Aorta (tissue), 5 donors: ENCODE data around the gene URB1. TPM values are rescaled to one million over a fixed set of nuclear protein-coding genes. Genes with fewer than 3 reads are reported as not detected.
A peak's percentile ranks its signal among the peaks of the same experiment; 100 is the strongest.
"Not testable (repeated sequence)": the region's sequence is repeated elsewhere in the genome, so short reads cannot be mapped to it uniquely, and the experiment has no call there.

Source experiments
- ATAC-seq: fragments of 200-7000 bp; cut with Tn5 transposase; one replicate; pipeline ENCODE4 v1.9.1; 2022; ENCODE audit warnings: moderate library complexity; ENCODE audit not compliant: low FRiP score
- DNase-seq, 2 donors: peaks; one replicate each; pipeline ENCODE4 v3.0.0-alpha.2; 2020
- H3K27ac ChIP-seq, 2 donors: one replicate each; pipeline ENCODE4 v1.5.1; 2013; ENCODE audit warnings: low read length in 2 of 2, mild to moderate bottlenecking in 2 of 2, moderate library complexity in 2 of 2, control low read depth in 1 of 2, inconsistent platforms in 1 of 2, low read depth in 1 of 2
- H3K27me3 ChIP-seq, 2 donors: one replicate each; pipeline ENCODE4 v1.6.1; 2013; ENCODE audit warnings: control low read depth in 1 of 2, low read length in 1 of 2, mild to moderate bottlenecking in 1 of 2, moderate library complexity in 1 of 2; ENCODE audit not compliant: insufficient read depth in 2 of 2, control insufficient read depth in 1 of 2
- H3K36me3 ChIP-seq, 2 donors: one replicate each; pipeline ENCODE4 v1.6.1; 2013; ENCODE audit warnings: control low read depth in 1 of 2, low read length in 1 of 2, mild to moderate bottlenecking in 1 of 2; ENCODE audit not compliant: insufficient read depth in 2 of 2, control insufficient read depth in 1 of 2
- H3K4me1 ChIP-seq, 2 donors: one replicate each; pipeline ENCODE4 v1.6.1; 2013; ENCODE audit warnings: low read length in 2 of 2, control low read depth in 1 of 2, mild to moderate bottlenecking in 1 of 2, moderate library complexity in 1 of 2; ENCODE audit not compliant: insufficient read depth in 2 of 2, control insufficient read depth in 1 of 2
- H3K4me3 ChIP-seq, 2 donors: one replicate each; pipeline ENCODE4 v1.5.1; 2013; ENCODE audit warnings: low read length in 2 of 2, control low read depth in 1 of 2, mild to moderate bottlenecking in 1 of 2
- H3K9me3 ChIP-seq: one replicate; pipeline ENCODE4 v1.6.1; 2013; ENCODE audit warnings: mild to moderate bottlenecking, low read length; ENCODE audit not compliant: control insufficient read depth
- WGBS, 2 donors: extraction: QIAGEN DNeasy Blood & Tissue Kit; methylation state at CpG; one replicate each; pipeline ENCODE4 v1.1.7; 2013; 5-methylcytosine and 5-hydroxymethylcytosine counted together
- intact Hi-C, 2 donors: fragments of 100-400 bp; cut with DNase I; formaldehyde crosslinking; loops; one replicate each; pipeline versions ENCODE4 v1.14.2 to v1.15.0; 2022
- polyA plus RNA-seq, 2 donors: library from polyadenylated mRNA; stranded (reverse); fragments of 200-250 nt; gene quantifications; one replicate each; pipeline ENCODE4 v1.2.3, GENCODE V29; 2013
- total RNA-seq, 2 donors: library from RNA; stranded (reverse); fragmentation: NEBNext Ultra II Directional; extraction: Animal tissue kit (Norgen Biotek cat#: 25700); gene quantifications; one replicate each; pipeline ENCODE4 v1.2.1, GENCODE V29; 2021
- donor health status: healthy with polysubstance abuse.
- donor health status: Bipolar disorder and iron deficiency.
- donor health status: DM: no; HTN: no; CAD: no.
- donor health status: DM: no; HTN: no; CAD: no.
- donor health status: DM: yes; HTN: yes; CAD: no.

The URB1 gene
- total and polyA plus RNA-seq, 4 donors: 2.0 to 34.2 (median 13.0) TPM

DNA sequence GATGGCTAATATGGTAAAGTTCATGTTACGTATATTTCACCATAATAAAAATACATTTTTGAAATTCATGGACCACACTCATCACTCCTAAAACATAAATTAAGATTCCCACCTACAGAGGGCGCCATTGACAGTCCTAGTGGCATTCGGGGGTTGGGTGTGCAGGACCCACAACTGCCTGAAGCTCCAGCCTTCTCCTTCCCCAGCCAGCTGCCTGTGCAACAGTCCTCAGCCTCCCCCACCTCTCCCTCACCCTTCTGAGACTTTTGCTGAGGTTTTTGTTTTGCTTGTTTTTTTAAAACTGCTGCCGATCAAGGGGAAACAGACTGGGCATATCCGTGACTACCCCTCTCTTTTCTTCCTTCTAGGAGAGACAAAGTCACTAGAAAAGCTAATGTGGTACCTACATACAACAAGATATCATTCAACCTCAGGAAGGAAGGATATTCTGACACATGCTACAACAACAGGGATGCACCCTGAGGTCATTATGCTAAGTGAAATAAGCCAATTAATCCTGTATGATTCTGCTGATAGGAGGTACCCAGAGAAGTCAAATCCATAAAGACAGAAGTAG lies 10.5 kb upstream of the URB1 start:
- Histone ChIP-seq H3K27ac (no peak overlapping the region), H3K27me3 (no peaks in the 10 kb centered on the region), H3K4me1 (no peaks in the 10 kb centered on the region), H3K4me3 (no peak overlapping the region), H3K36me3 (no peaks in the 10 kb centered on the region), H3K9me3 (no peaks in the 10 kb centered on the region)
- intact Hi-C loops: loop anchor here (2.0 to 5.0 kb wide), 2 partner anchors 198 to 199 kb away; no protein-coding TSS in a partner anchor
- ATAC-seq: peak; percentile 85
- peak in 1 of 2 donors; percentile 68 for DNase-seq
- 0 to 5% methylated on average over 5 of the region's 5 CpGs for WGBS, 2 donors

DNA sequence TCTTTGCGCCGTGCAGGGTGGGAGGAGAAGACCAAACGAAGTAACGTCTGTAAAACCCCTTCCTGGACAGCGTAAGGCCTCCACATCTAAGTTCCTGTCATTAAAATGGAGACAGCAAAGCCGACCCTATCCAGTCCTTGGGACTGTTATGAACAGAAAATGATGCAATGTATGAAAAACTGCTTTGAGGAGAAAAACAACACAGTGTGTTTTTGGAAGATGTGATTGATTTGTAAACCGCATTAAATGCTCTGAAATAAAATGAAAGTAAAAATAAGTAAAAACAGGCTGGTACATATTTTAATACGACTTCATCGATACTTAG lies 827 bp upstream of the URB1 start:
- ATAC-seq: no peak
- no peaks in the 10 kb centered on the region for H3K27me3 ChIP-seq
- WGBS, 2 donors: 52 to 68% methylated on average over 9 of the region's 9 CpGs
- H3K9me3 ChIP-seq: no peaks in the 10 kb centered on the region
- no peak overlapping the region for H3K27ac ChIP-seq
- H3K4me1 ChIP-seq: no peaks in the 10 kb centered on the region
- no peaks in the 10 kb centered on the region for H3K36me3 ChIP-seq
- no peak for DNase-seq
- intact Hi-C loops: no loop called here
- H3K4me3 ChIP-seq: peak overlapping the region in 1 of 2 donors; percentile 76

DNA sequence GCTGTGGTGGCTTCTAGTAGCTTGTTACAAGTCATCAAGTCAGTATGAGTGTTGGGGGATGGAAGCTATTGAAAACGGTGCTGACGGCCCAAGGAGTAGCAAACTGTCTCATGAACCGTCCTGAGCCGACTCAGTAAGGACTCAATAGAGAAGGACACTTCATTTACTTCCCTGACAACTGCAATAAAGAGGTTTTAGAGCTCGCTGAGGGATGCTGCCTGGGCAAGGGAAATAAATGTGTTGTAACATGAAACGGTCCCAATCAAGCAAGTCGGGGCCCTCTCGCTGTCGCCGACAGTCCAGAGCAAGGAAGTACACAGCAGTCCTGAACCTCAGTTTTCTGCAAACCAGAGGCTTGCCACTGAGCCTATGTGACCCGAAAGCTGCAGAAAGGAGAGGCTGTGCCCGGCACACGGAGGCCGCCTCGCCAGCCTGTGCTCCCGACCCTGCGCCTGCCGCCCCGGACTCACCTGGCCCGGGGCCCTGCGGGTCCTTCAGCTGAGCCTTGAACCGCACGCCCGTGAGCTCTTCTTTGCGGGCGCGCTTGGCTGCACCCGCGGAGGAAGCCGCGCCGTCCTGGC lies 423 bp downstream of the URB1 start:
- H3K4me3 ChIP-seq: peak overlapping the region; percentile 76 to 77
- no peaks in the 10 kb centered on the region for H3K27me3 ChIP-seq
- intact Hi-C loops: no loop called here
- ATAC-seq (peak; percentile 52), DNase-seq (no peak)
- H3K9me3 ChIP-seq: no peaks in the 10 kb centered on the region
- H3K27ac ChIP-seq: no peak overlapping the region
- H3K4me1 ChIP-seq: no peaks in the 10 kb centered on the region
- WGBS, 2 donors: 0 to 1% methylated on average over 32 of the region's 32 CpGs
- H3K36me3 ChIP-seq: peaks cover 0 to 1% of the 10 kb centered on the region in 2 donors

DNA sequence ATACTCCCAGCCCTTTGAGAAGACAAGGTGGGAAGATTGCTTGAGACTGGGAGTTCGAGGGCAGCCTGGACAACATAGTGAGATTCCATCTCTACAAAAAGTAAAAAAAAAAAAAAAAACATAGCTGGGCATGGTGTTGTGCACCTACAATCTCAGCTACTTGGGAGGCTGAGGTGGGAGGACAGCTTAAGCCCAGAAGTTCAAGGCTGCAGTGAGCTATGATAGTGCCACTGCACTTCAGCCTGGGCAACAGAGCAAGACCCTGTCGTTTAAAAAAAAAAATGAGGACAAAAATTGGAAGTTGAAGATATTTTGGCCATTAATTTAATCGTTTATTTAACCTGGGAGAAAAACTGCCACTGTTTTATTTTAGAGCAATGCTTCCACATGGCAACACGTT lies 1.1 kb downstream of the URB1 start:
- no peak for DNase-seq
- ATAC-seq: no peak
- WGBS, 2 donors: 68 to 79% methylated on average over 4 of the region's 4 CpGs
- H3K4me1 ChIP-seq: no peaks in the 10 kb centered on the region
- no peak overlapping the region for H3K27ac ChIP-seq
- H3K4me3 ChIP-seq: peak overlapping the region in 1 of 2 donors; percentile 76
- intact Hi-C loops: no loop called here
- no peaks in the 10 kb centered on the region for H3K9me3 ChIP-seq
- H3K27me3 ChIP-seq: no peaks in the 10 kb centered on the region
- H3K36me3 ChIP-seq: peaks cover 0 to 1% of the 10 kb centered on the region in 2 donors

DNA sequence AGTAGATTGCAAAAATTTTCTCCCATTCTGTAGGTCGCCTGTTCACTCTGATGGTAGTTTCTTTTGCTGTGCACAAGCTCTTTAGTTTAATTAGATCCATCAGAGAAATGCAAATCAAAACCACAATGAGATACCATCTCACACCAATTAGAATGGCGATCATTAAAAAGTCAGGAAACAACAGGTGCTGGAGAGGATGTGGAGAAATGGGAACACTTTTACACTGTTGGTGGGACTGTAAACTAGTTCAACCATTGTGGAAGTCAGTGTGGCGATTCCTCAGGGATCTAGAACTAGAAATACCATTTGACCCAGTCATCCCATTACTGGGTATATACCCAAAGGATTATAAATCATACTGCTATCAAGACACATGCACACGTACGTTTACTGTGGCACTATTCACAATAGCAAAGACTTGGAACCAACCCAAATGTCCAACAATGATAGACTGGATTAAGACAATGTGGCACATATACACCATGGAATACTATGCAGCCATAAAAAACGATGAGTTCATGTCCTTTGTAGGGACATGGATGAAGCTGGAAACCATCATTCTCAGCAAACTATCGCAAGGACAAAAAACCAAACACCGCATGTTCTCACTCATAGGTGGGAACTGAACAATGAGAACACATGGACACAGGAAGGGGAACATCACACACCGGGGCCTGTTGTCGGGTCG lies 2.1 kb downstream of the URB1 start:
- H3K27ac ChIP-seq, H3K27me3 ChIP-seq, DNase-seq, intact Hi-C loops, H3K4me3 ChIP-seq, H3K4me1 ChIP-seq, H3K9me3 ChIP-seq, H3K36me3 ChIP-seq, ATAC-seq: not testable (repeated sequence)
- 80 to 89% methylated on average over 8 to 9 of the region's 11 CpGs for WGBS, 2 donors

DNA sequence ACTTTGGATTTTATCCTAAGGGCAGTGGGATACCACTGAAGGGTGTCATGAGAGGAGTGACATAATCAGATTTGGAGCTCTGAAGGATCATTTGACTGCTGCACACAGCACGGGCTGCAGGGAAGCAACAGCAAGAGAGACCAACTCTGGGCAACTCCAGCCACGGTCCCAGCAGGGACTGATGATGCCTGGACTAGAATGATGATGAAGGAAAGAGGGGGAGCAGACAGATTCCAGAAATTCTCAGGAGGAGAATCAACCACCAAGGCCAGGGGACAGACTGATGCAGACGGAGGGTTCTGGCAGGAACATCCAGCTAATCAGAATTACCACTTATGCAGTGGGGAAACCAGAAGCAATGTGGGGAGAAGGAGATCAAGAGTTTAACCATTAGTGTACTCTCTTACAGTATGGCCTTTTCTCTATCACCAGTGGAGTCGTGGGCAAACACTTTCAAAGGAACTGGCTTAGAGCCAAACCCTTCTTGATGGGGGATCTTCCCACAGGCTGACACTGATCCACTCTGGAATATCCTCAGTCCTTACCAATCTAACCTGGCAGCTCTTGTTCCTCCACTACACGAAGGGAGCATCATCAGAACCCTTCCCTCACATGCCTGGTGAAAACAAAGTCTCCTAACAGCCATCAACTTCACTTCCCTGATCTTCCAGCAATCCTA lies 3.3 kb downstream of the URB1 start:
- WGBS, 2 donors: 63 to 69% methylated on average over 5 of the region's 5 CpGs
- H3K27ac ChIP-seq: no peak overlapping the region
- no peaks in the 10 kb centered on the region for H3K27me3 ChIP-seq
- no peaks in the 10 kb centered on the region for H3K9me3 ChIP-seq
- peaks cover 0 to 1% of the 10 kb centered on the region in 2 donors for H3K36me3 ChIP-seq
- no peak for DNase-seq
- H3K4me1 ChIP-seq: peaks cover 0 to 2% of the 10 kb centered on the region in 2 donors
- intact Hi-C loops: no loop called here
- H3K4me3 ChIP-seq: no peak overlapping the region
- ATAC-seq: no peak

DNA sequence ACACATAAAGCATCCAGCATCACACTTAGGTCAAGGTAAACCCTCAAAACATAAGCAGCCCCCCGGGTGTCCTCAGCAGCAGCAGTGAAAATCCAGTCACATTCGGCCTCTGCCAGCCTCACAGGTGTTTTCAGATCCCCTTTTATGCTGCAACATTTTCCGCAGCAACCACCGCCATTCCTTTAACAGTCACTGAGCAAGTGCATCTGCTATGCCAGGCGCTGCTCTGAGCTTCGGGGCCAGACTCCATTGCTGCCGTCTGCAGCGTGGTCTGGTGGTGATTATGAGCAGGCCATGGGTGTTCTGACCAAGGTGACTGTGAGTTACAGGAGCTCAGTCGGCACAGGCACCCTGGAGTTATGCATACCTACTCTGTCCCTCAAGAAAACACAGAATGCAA lies 4.5 kb downstream of the URB1 start:
- Histone ChIP-seq H3K4me3 (no peak overlapping the region), H3K27ac (no peak overlapping the region), H3K36me3 (peaks cover 0 to 5% of the 10 kb centered on the region in 2 donors), H3K4me1 (peaks cover 0 to 2% of the 10 kb centered on the region in 2 donors), H3K27me3 (no peaks in the 10 kb centered on the region), H3K9me3 (no peaks in the 10 kb centered on the region)
- no peak for ATAC-seq
- no peak for DNase-seq
- intact Hi-C loops: no loop called here
- 78 to 87% methylated on average over 9 of the region's 9 CpGs for WGBS, 2 donors

DNA sequence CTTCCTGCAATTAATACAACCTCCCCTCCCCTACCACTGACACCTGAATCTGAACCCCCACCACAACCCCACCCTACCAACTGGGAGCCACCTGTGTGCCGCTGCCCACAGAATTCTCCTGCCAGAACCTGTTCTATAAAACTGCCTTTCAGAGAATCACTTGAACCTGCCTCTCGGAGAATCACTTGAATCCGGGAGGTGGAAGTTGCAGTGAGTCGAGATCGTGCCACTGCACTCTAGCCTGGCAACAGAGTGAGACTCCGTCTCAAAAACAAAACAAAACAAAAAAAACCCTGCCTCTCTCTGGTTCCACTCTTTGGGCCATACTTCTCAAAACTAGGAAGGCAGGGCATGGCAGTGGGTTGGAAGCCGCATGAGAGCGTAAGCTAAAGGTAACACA lies 5.7 kb downstream of the URB1 start:
- no peak overlapping the region for H3K4me3 ChIP-seq
- intact Hi-C loops: no loop called here
- ATAC-seq (no peak), DNase-seq (no peak)
- H3K36me3 ChIP-seq: peaks cover 0 to 5% of the 10 kb centered on the region in 2 donors
- peaks cover 0 to 7% of the 10 kb centered on the region in 2 donors for H3K4me1 ChIP-seq
- no peaks in the 10 kb centered on the region for H3K27me3 ChIP-seq
- H3K27ac ChIP-seq: peak overlapping the region; percentile 70 to 78
- WGBS, 2 donors: 81 to 82% methylated on average over 8 of the region's 8 CpGs
- H3K9me3 ChIP-seq: no peaks in the 10 kb centered on the region
